Parathyroid adenoma (tissue), 2 donors: ENCODE results near the gene CCL4.
"Not testable (repeated sequence)": the region's sequence is repeated elsewhere in the genome, so short reads cannot be mapped to it uniquely, and the experiment has no call there.

ENCODE experiments used
- H2AFZ ChIP-seq: fragments of 300-600 bp; sonication (generic); one replicate; pipeline ENCODE4 v1.7.0; 2017; ENCODE audit warnings: antibody characterized with exemption, mild to moderate bottlenecking
- H3K27ac ChIP-seq: fragments of 300-600 bp; sonication (generic); one replicate; pipeline ENCODE4 v1.7.0; 2017
- H3K27me3 ChIP-seq: fragments of 300-600 bp; sonication (generic); one replicate; pipeline ENCODE4 v1.7.0; 2017; ENCODE audit warnings: low read length; ENCODE audit not compliant: control insufficient read depth, insufficient read depth
- H3K36me3 ChIP-seq: fragments of 300-600 bp; sonication (generic); one replicate; pipeline ENCODE4 v1.7.0; 2017; ENCODE audit warnings: low read length; ENCODE audit not compliant: control insufficient read depth, insufficient read depth
- H3K4me1 ChIP-seq: fragments of 300-600 bp; sonication (generic); one replicate; pipeline ENCODE4 v1.7.0; 2017; ENCODE audit warnings: control low read depth
- H3K4me2 ChIP-seq: fragments of 300-600 bp; sonication (generic); one replicate; pipeline ENCODE4 v1.7.0; 2017; ENCODE audit warnings: low read length
- H3K4me3 ChIP-seq: fragments of 300-600 bp; sonication (generic); one replicate; pipeline ENCODE4 v1.7.0; 2017; ENCODE audit warnings: low read depth, low read length
- H3K79me2 ChIP-seq: fragments of 300-600 bp; sonication (generic); one replicate; pipeline ENCODE4 v1.7.0; 2017; ENCODE audit warnings: control low read depth
- H3K9ac ChIP-seq: fragments of 300-600 bp; sonication (generic); one replicate; pipeline ENCODE4 v1.7.0; 2017; ENCODE audit warnings: mild to moderate bottlenecking
- H3K9me3 ChIP-seq: fragments of 300-600 bp; sonication (generic); one replicate; pipeline ENCODE4 v1.7.0; 2017; ENCODE audit warnings: low read length; ENCODE audit not compliant: control insufficient read depth
- CTCF ChIP-seq: fragments of 300-600 bp; sonication (generic); IDR thresholded peaks from one replicate; pipeline ENCODE4 v1.7.0; 2017; ENCODE audit warnings: antibody characterized with exemption, mild to moderate bottlenecking
- donor health status: primary hyperparathyroidism.

Gene CCL4

DNA sequence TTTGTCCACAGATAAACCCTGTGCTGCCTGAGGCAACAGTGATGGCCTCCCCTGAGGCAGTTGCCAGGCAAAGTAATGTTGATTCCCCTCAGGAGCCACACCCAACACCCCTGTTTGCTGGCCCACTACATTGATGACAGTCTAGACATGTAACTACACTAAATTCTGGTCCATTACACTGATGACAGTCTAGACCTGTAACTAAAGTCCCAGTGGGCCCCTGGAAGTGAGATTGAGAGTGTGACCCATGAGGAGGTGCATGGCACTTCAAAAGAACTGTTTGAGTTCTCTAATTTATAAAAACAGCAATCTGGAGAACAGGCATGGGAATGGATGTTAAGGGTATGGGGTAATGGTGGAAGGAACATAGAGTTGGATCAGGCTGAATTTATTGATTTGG lies 8.9 kb downstream of the CCL4 start:
- no peak overlapping the region for H3K4me2 ChIP-seq
- no peaks in the 10 kb centered on the region for H3K4me1 ChIP-seq
- H3K27me3 ChIP-seq: no peaks in the 10 kb centered on the region
- no peak overlapping the region for H3K27ac ChIP-seq
- H3K4me3 ChIP-seq: no peak overlapping the region
- TF ChIP-seq CTCF: no peak
- H2AFZ ChIP-seq: no peak overlapping the region
- H3K9me3 ChIP-seq: no peaks in the 10 kb centered on the region
- H3K36me3 ChIP-seq: no peaks in the 10 kb centered on the region
- H3K9ac ChIP-seq: no peak overlapping the region
- no peaks in the 10 kb centered on the region for H3K79me2 ChIP-seq

DNA sequence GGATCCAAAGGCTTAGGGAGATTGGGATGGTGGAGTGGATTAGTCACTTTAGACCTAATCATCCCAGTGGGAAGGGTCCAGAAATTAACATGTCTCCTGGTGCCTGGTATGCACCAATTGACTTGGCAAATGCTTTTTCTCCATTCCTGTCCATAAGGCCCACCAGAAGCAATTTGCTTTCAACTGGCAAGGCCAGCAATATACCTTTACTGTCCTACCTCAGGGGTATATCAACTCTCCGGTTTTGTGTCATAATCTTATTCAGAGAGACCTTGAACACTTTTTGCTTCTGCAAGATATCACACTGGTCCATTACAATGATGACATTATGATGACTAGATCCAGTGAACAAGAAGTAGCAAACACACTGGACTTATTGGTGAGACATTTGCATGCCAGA lies 9.5 kb downstream of the CCL4 start:
- not testable (repeated sequence) for H3K36me3 ChIP-seq, H3K27me3 ChIP-seq, H3K79me2 ChIP-seq, H3K4me3 ChIP-seq, H3K4me1 ChIP-seq, H3K9ac ChIP-seq, H3K9me3 ChIP-seq, H3K27ac ChIP-seq, H3K4me2 ChIP-seq, H2AFZ ChIP-seq

GRCh38 chr17:36114971-36115648 lies 11.5 kb downstream of the CCL4 start:
- H3K27me3 ChIP-seq, H3K4me3 ChIP-seq, H3K27ac ChIP-seq, H3K4me1 ChIP-seq, H3K9ac ChIP-seq, H3K4me2 ChIP-seq, H3K79me2 ChIP-seq, H3K36me3 ChIP-seq, H2AFZ ChIP-seq, H3K9me3 ChIP-seq: not testable (repeated sequence)

DNA sequence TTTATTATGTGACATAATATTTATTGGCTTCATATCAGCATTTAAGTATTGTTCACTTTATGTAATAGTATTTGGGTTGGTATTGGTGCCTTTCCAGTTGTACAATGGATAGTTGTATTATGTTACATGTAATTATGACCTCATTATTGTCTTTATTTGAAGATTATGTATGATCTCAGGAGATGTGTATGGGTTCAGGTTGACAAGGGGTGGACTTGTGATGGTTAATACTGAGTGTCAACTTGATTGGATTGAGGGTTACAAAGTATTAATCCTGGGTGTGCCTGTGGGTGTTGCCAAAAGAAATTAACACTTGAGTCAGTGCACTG lies 12.0 kb downstream of the CCL4 start:
- H3K9ac ChIP-seq, H3K4me2 ChIP-seq, H3K27ac ChIP-seq, H3K36me3 ChIP-seq, H3K79me2 ChIP-seq, H3K27me3 ChIP-seq, H3K4me3 ChIP-seq, H3K4me1 ChIP-seq, H2AFZ ChIP-seq, H3K9me3 ChIP-seq: not testable (repeated sequence)

GRCh38 chr17:36117505-36118382 lies 14.1 kb downstream of the CCL4 start:
- Histone ChIP-seq H2AFZ (no peak overlapping the region), H3K9me3 (no peaks in the 10 kb centered on the region), H3K4me3 (no peak overlapping the region), H3K9ac (no peak overlapping the region), H3K4me1 (peaks cover 5% of the 10 kb centered on the region), H3K27me3 (no peaks in the 10 kb centered on the region), H3K36me3 (no peaks in the 10 kb centered on the region), H3K79me2 (no peaks in the 10 kb centered on the region), H3K27ac (no peak overlapping the region), H3K4me2 (no peak overlapping the region)
- TF ChIP-seq CTCF: no peak

DNA sequence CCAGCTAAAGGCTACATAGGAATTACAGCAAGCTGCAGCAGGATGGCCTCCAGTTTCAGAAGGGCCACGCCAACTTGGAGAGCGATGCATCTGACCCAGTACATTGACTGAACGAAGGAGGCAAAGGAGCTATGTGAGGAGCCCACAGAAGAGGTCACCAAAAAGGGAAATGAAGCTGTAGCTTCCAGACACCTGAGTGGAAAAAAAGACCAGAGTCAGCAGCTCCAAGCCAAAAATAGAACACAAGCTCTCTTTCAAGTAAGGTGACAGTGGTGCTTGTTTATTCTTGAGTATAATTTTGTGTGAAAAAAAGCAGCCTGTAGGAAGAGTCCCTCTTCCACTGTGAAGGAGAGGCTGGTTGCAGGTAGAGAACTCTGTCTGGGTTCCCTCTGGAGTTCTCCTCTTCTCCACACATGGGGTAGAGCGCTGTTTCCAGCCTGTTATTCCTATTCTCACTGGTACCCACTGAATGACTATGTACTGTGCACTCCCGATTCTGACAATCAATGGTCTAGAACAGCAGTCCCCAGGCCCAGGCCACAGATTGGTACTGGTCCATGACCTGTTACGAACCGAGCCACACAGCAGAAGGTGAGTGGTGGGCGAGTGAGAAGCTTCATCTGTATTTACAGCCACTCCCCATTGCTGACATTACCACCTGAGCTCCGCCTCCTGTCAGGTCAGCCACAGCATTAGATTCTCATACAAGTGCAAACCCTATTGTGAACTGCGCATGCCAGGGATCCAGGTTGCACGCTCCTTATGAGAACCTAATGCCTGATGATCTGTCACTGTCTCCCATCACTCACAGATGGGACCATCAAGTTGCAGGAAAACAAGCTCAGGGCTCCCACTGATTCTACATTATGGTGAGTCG lies 15.1 kb downstream of the CCL4 start:
- no peak for TF ChIP-seq CTCF
- Histone ChIP-seq H3K27ac (no peak overlapping the region), H3K27me3 (no peaks in the 10 kb centered on the region), H3K4me3 (no peak overlapping the region), H3K9ac (no peak overlapping the region), H3K79me2 (no peaks in the 10 kb centered on the region), H2AFZ (peak overlapping the region; percentile 42), H3K9me3 (no peaks in the 10 kb centered on the region), H3K4me2 (peak overlapping the region; percentile 3), H3K4me1 (peaks cover 5% of the 10 kb centered on the region), H3K36me3 (no peaks in the 10 kb centered on the region)
